ENCODE data around the gene GPHN. TPM values are rescaled to one million over a fixed set of nuclear protein-coding genes. Genes with fewer than 3 reads are reported as not detected.

GPHN gene
- total and polyA plus RNA-seq, 2 donors (not counting 3 experiments of a cell fraction or from before 2014, with no cell fraction given), result 5.1 to 23.2 TPM

GRCh38 chr14:66955159-66955558, 447.2 kb downstream of the GPHN start:
- H3K79me2 ChIP-seq (ENCODE audit: control insufficient read depth, insufficient read depth, low read length), result no peaks in the 10 kb centered on the region
- no peaks in the 10 kb centered on the region for H4K20me1 ChIP-seq (replicated peaks; ENCODE audit: control insufficient read depth, extremely low read depth, insufficient read depth, low read length)
- no peaks in the 10 kb centered on the region for H3K27me3 ChIP-seq (ENCODE audit: control insufficient read depth in 2 of 2, insufficient read depth in 2 of 2, low read length in 2 of 2)
- no peak overlapping the region for H3K4me3 ChIP-seq (replicated peaks in 1 of 3; ENCODE audit: insufficient read depth in 1 of 3, low read depth in 1 of 3, low read length in 3 of 3)
- no peaks in the 10 kb centered on the region for H3K9me3 ChIP-seq (replicated peaks; ENCODE audit: control insufficient read depth, insufficient read depth, low read length)
- ChIA-PET CTCF (no interaction called here), POLR2A (no interaction called here)
- no peak for DNase-seq (ENCODE audit: low read depth, low spot score)
- TF ChIP-seq JUN (IDR thresholded peaks at IDR 0.05; ENCODE audit: borderline replicate concordance, insufficient read depth, insufficient read length, low read depth), result no peak
- no peak for TF ChIP-seq GATA2 (IDR thresholded peaks at IDR 0.05; ENCODE audit: insufficient read depth, insufficient read length, low read depth, low read length)
- no peak for TF ChIP-seq POLR2AphosphoS5 (IDR thresholded peaks at IDR 0.05; ENCODE audit: insufficient read depth, low read depth, low read length)
- no peak for TF ChIP-seq CTCF (IDR thresholded peaks at IDR 0.05; ENCODE audit: extremely low read depth in 1 of 2, insufficient read depth in 1 of 2, low read depth in 1 of 2, low read length in 2 of 2)
- no peak for TF ChIP-seq POLR2A (IDR thresholded peaks at IDR 0.05; ENCODE audit: low read depth, low read length)
- no peak for TF ChIP-seq FOS (IDR thresholded peaks at IDR 0.05; ENCODE audit: borderline replicate concordance, insufficient read depth, low read length)
- TF ChIP-seq MYC (IDR thresholded peaks at IDR 0.05; ENCODE audit: low read depth, low read length), result no peak
- TF ChIP-seq EZH2 (IDR thresholded peaks at IDR 0.05; ENCODE audit: borderline replicate concordance, low read depth, low read length, severe bottlenecking), result no peak
- TF ChIP-seq, protein P1, sequence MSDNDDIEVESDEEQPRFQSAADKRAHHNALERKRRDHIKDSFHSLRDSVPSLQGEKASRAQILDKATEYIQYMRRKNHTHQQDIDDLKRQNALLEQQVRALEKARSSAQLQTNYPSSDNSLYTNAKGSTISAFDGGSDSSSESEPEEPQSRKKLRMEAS (IDR thresholded peaks at IDR 0.05; ENCODE audit: insufficient read depth, insufficient read length), result no peak
- dilution Hi-C loops (cut with MboI; ENCODE audit: extremely low pct_ligation_motif_present, low sequenced_read_pairs), result no loop called here
- no peak overlapping the region for H2AFZ ChIP-seq (ENCODE audit: low read depth, low read length)
- no peak for FAIRE-seq
- intact Hi-C loops (cut with micrococcal nuclease), result no loop called here
- no peak overlapping the region for H3K27ac ChIP-seq (ENCODE audit: insufficient read depth, low read depth, low read length)
- no peaks in the 10 kb centered on the region for H3K36me3 ChIP-seq (ENCODE audit: control insufficient read depth in 2 of 2, extremely low read depth in 1 of 2, insufficient read depth in 2 of 2, low read length in 2 of 2)
- H3K4me2 ChIP-seq (ENCODE audit: insufficient read depth, low read length), result no peak overlapping the region
- BruUV-seq (replicated peaks), result no TSS peak
- no peaks in the 10 kb centered on the region for H3K4me1 ChIP-seq (ENCODE audit: control insufficient read depth, extremely low read depth, insufficient read depth, low read length)
- H3K9me1 ChIP-seq (replicated peaks; ENCODE audit: control insufficient read depth, extremely low read depth, insufficient read depth, low read length), result no peaks in the 10 kb centered on the region
- H3K9ac ChIP-seq (replicated peaks; ENCODE audit: extremely low read depth, insufficient read depth, low read length), result no peak overlapping the region
